ENCODE results near the gene ECM1. TPM values are rescaled to one million over a fixed set of nuclear protein-coding genes. Genes with fewer than 3 reads are reported as not detected.

The ECM1 gene
- total RNA-seq, 1 experiment from 2014 or later: 1.4 TPM

GRCh38 chr1:150477733-150478132 lies 30.2 kb upstream of the ECM1 start:
- Mint-ChIP-seq H3K9me3 (no peaks in the 10 kb centered on the region), H3K27ac (no peak overlapping the region), H3K4me1 (peaks cover 0 to 3% of the 10 kb centered on the region in 2 experiments; a peak in 1 of 4 replicates), H3K4me3 (no peak overlapping the region), H3K36me3 (ENCODE audit: insufficient read depth in 1 of 3, low read depth in 3 of 3) (peaks cover 0 to 6% (median under 1%) of the 10 kb centered on the region in 3 experiments; a peak in 2 of 7 replicates), H3K27me3 (ENCODE audit: low read depth) (peaks cover 6% of the 10 kb centered on the region)
- H2AK5ac ChIP-seq (ENCODE audit: insufficient read length, low read length): no peak overlapping the region
- H3K9ac ChIP-seq (ENCODE audit: extremely low read depth, insufficient read length, low read length): no peak overlapping the region
- H4K8ac ChIP-seq (replicated peaks; ENCODE audit: insufficient read length, low read depth, low read length): no peak overlapping the region
- no peak overlapping the region for H3T11ph ChIP-seq (ENCODE audit: low read length)
- H3K4me2 ChIP-seq (ENCODE audit: insufficient read depth, insufficient read length, low read length): no peak overlapping the region
- H2BK12ac ChIP-seq (ENCODE audit: insufficient read length, low read depth, low read length): no peak overlapping the region
- no peak overlapping the region for H2BK120ac ChIP-seq (ENCODE audit: low read depth, low read length, poor library complexity, severe bottlenecking)
- H2BK15ac ChIP-seq (ENCODE audit: low read depth, low read length): no peak overlapping the region
- H3K18ac ChIP-seq (ENCODE audit: insufficient read length, low read depth, low read length): no peak overlapping the region
- no CpG with 5 or more reads among the region's 4 CpGs for WGBS (ENCODE audit: extremely low coverage, insufficient read length, low lambda C conversion rate)
- no peaks in the 10 kb centered on the region for H3K79me2 ChIP-seq (ENCODE audit: insufficient read depth, low read length)
- H3K79me1 ChIP-seq (ENCODE audit: insufficient read depth, low read depth, low read length, poor library complexity, severe bottlenecking): no peaks in the 10 kb centered on the region
- no peaks in the 10 kb centered on the region for H3K4me1 ChIP-seq (ENCODE audit: insufficient read depth, low read length)
- no peaks in the 10 kb centered on the region for H3K23me2 ChIP-seq (ENCODE audit: insufficient read length, low read depth, low read length, poor library complexity, severe bottlenecking)
- H3K27me3 ChIP-seq (ENCODE audit: insufficient read depth, low read length): no peaks in the 10 kb centered on the region
- no peak overlapping the region for H3K4ac ChIP-seq (ENCODE audit: low read depth, low read length)
- H3K27ac ChIP-seq (ENCODE audit: insufficient read length, low read depth, low read length): no peak overlapping the region
- no peak overlapping the region for H2BK5ac ChIP-seq (ENCODE audit: insufficient read length, low read length)
- no peak overlapping the region for H3K14ac ChIP-seq (ENCODE audit: insufficient read depth, low read length)
- TF ChIP-seq CTCF (conservative IDR thresholded peaks at IDR 0.05): no peak
- H2AFZ ChIP-seq (ENCODE audit: low read length): no peak overlapping the region
- H2BK20ac ChIP-seq (ENCODE audit: low read depth, low read length, poor library complexity, severe bottlenecking): no peak overlapping the region
- no peaks in the 10 kb centered on the region for H4K20me1 ChIP-seq (ENCODE audit: control insufficient read depth, insufficient read depth, insufficient read length)
- H3K23ac ChIP-seq (ENCODE audit: insufficient read length, low read depth, low read length): no peak overlapping the region
- H3K56ac ChIP-seq (ENCODE audit: insufficient read length, low read depth, low read length): no peak overlapping the region
- DNase-seq: no peak
- no peak overlapping the region for H4K91ac ChIP-seq (ENCODE audit: insufficient read length, low read depth, low read length)
- no peak overlapping the region for H4K5ac ChIP-seq (ENCODE audit: insufficient read length, low read depth, low read length)
- H3K9me3 ChIP-seq (ENCODE audit: control insufficient read depth, low read depth, low read length): no peaks in the 10 kb centered on the region

Measured in H9 (cell line).